CD4-positive, CD25-positive, alpha-beta regulatory T cell (primary cell): ENCODE results near the gene NOBOX. TPM values are rescaled to one million over a fixed set of nuclear protein-coding genes. Genes with fewer than 3 reads are reported as not detected.
"Not testable (repeated sequence)": the region's sequence is repeated elsewhere in the genome, so short reads cannot be mapped to it uniquely, and the experiment has no call there.

ENCODE experiments used
- ATAC-seq, 2 donors: fragments of 150-1000 bp; cut with Tn5 transposase; one replicate each; pipeline ENCODE4 v1.10.0; 2021; ENCODE audit warnings: low read depth in 2 of 2, moderate number of reproducible peaks in 2 of 2, moderate library complexity in 1 of 2
- DNase-seq, 3 donors: peaks; one replicate each; pipeline versions ENCODE4 v3.0.0 to v3.0.0-alpha.2; 2012 to 2022; ENCODE audit warnings: mixed read lengths in 1 of 3
- H3K27ac ChIP-seq: one replicate; pipeline ENCODE4 v1.7.0; 2013; ENCODE audit warnings: mild to moderate bottlenecking, low read length; ENCODE audit not compliant: insufficient read depth, poor library complexity, severe bottlenecking
- H3K27me3 ChIP-seq: one replicate; pipeline ENCODE4 v1.7.0; 2013; ENCODE audit warnings: low read length; ENCODE audit not compliant: control insufficient read depth, insufficient read depth
- H3K36me3 ChIP-seq: one replicate; pipeline ENCODE4 v1.7.0; 2013; ENCODE audit warnings: mild to moderate bottlenecking, low read length, moderate library complexity; ENCODE audit not compliant: control insufficient read depth, insufficient read depth
- H3K4me1 ChIP-seq: 2 replicates; pipeline ENCODE4 v1.7.0; 2013; ENCODE audit warnings: mild to moderate bottlenecking, low read length; ENCODE audit not compliant: insufficient read depth, control insufficient read depth, poor library complexity, severe bottlenecking
- H3K4me3 ChIP-seq: one replicate; pipeline ENCODE4 v1.7.0; 2013; ENCODE audit warnings: low read depth, mild to moderate bottlenecking, low read length, moderate library complexity
- H3K9me3 ChIP-seq, 2 experiments: 1 replicate in 1 of 2; 2 replicates in 1 of 2; pipeline ENCODE4 v1.7.0; 2013; ENCODE audit warnings: low read length in 2 of 2, mild to moderate bottlenecking in 1 of 2, moderate library complexity in 1 of 2; ENCODE audit not compliant: control insufficient read depth in 2 of 2
- H3K27ac Mint-ChIP-seq, 3 donors: one replicate each; pipeline ENCODE4 v1.8.0; 2020 to 2022; ENCODE audit warnings: mild to moderate bottlenecking in 3 of 3, mixed read lengths in 3 of 3, moderate library complexity in 2 of 3
- H3K27me3 Mint-ChIP-seq: one replicate; pipeline ENCODE4 v1.8.0; 2022; ENCODE audit warnings: mild to moderate bottlenecking, mixed read lengths
- H3K36me3 Mint-ChIP-seq: one replicate; pipeline ENCODE4 v1.8.0; 2020; ENCODE audit warnings: mixed read lengths
- H3K4me1 Mint-ChIP-seq, 4 donors: one replicate each; pipeline ENCODE4 v1.8.0; 2020 to 2022; ENCODE audit warnings: mixed read lengths in 4 of 4, mild to moderate bottlenecking in 1 of 4
- H3K4me3 Mint-ChIP-seq, 4 donors: one replicate each; pipeline ENCODE4 v1.8.0; 2020 to 2022; ENCODE audit warnings: mild to moderate bottlenecking in 4 of 4, mixed read lengths in 4 of 4, moderate library complexity in 3 of 4
- H3K9me3 Mint-ChIP-seq, 7 donors: one replicate each; pipeline ENCODE4 v1.8.0; 2020 to 2022; ENCODE audit warnings: mixed read lengths in 7 of 7, mild to moderate bottlenecking in 3 of 7, moderate library complexity in 2 of 7
- polyA plus RNA-seq, 4 donors: library from polyadenylated mRNA; unstranded; fragments of 300-500 nt; fragmentation: Illumina TruSeq; gene quantifications; one replicate each; pipeline ENCODE4 v1.2.3, GENCODE V29; 2021
- total RNA-seq: library from RNA; stranded (reverse); gene quantifications from one replicate; pipeline ENCODE4 v1.2.3, GENCODE V29; 2022

NOBOX gene
- total and polyA plus RNA-seq, 5 donors from 2014 or later: not detected

DNA sequence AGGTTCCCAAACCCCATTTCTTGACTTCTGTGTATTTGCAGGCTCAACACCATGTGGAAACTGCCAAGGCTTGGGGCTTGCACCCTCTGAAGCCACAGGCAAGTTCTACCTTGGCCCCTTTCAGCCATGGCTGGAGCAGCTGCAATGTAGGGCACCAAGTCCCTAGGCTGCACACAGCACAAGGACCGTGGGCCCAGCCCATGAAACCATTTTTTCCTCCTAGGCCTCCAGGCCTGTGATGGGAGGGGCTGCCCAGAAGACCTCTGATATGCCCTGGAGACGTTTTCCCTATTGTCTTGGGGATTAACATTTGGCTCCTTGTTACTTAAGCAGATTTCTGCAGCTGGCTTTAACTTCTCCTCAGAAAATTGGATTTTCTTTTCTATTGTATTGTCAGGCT lies 24.0 kb upstream of the NOBOX start:
- not testable (repeated sequence) for H3K36me3 ChIP-seq, H3K4me3 Mint-ChIP-seq, H3K4me1 Mint-ChIP-seq, H3K27me3 Mint-ChIP-seq, H3K27me3 ChIP-seq, H3K27ac Mint-ChIP-seq, H3K4me1 ChIP-seq, H3K9me3 ChIP-seq, ATAC-seq, H3K4me3 ChIP-seq, H3K27ac ChIP-seq, DNase-seq, H3K36me3 Mint-ChIP-seq
- peaks cover 5 to 27% (median 10%) of the 10 kb centered on the region in 7 donors for H3K9me3 Mint-ChIP-seq

DNA sequence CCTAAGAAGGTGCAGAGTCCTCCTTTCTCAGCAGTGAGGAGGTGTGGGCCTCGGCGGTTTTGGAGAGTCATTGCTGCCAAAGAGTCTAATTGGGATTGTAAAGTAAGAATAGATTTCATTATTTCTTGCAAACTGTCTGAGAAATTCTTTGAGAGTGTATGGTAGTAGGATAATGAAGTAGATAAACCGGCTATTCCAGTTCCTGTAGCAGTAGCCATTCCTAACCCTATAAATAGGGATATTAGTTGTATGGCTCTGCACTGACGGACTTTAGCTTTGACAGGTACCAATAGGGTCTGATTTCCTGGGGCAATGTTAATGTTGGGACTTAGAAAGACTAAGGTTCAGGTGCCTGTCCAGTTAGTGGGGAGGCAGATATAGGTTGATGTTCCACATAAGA lies 15.4 kb upstream of the NOBOX start:
- not testable (repeated sequence) for ATAC-seq, H3K4me3 Mint-ChIP-seq, H3K4me3 ChIP-seq, H3K27ac Mint-ChIP-seq, H3K9me3 Mint-ChIP-seq, H3K4me1 ChIP-seq, H3K36me3 ChIP-seq, H3K27me3 ChIP-seq, H3K36me3 Mint-ChIP-seq, H3K4me1 Mint-ChIP-seq, DNase-seq, H3K27ac ChIP-seq, H3K9me3 ChIP-seq
- H3K27me3 Mint-ChIP-seq: peaks cover 26% of the 10 kb centered on the region

DNA sequence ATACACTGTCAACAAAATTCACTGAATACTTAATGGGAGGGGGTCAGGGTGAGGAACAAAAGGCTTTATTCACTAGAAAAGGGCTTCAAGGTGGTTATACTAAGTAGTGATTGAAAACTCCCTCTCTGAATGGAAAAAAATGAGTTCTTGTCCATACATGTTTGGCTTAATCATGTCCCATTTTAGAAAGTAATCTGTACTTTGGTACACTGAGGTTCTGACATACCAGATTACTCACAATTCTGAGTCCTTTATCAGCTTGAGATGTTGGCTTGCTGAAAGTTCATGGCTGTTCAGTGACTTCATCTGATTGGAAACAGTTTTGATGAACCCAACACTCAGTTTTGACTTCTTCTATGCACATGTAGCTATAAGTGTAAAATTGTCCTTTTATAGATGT lies 12.8 kb upstream of the NOBOX start:
- H3K9me3 Mint-ChIP-seq: peaks cover 0 to 4% (median 1%) of the 10 kb centered on the region in 7 donors
- H3K36me3 ChIP-seq: no peaks in the 10 kb centered on the region
- ATAC-seq (no peak), DNase-seq (no peak)
- no peak overlapping the region for H3K27ac ChIP-seq
- H3K4me3 Mint-ChIP-seq: no peak overlapping the region
- no peak overlapping the region for H3K4me3 ChIP-seq
- H3K27me3 Mint-ChIP-seq: peaks cover 27% of the 10 kb centered on the region
- no peaks in the 10 kb centered on the region for H3K36me3 Mint-ChIP-seq
- H3K4me1 Mint-ChIP-seq: no peaks in the 10 kb centered on the region
- no peaks in the 10 kb centered on the region for H3K9me3 ChIP-seq
- peaks cover 4% of the 10 kb centered on the region for H3K27me3 ChIP-seq
- no peak overlapping the region for H3K27ac Mint-ChIP-seq
- no peaks in the 10 kb centered on the region for H3K4me1 ChIP-seq

DNA sequence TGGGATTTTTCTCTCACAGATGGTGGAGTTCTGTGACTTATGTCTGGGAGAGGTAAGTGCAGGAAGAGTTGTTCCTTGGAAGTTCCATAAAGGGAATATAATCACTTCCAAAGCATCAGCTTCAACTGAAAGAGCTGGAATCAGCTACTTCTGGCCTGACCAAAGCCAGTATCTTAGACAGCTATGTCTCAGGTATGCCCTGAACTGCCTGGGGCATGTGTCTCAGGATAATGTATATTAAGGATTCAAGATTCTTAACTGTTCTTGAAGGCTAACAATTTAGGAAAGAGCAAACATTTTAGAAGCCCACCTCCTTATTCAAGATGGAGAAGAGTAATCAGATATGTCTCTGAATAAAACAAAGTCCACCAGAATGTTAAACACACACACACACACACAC lies 12.4 kb upstream of the NOBOX start:
- peaks cover 0 to 4% (median 1%) of the 10 kb centered on the region in 7 donors for H3K9me3 Mint-ChIP-seq
- no peak for ATAC-seq
- no peak overlapping the region for H3K4me3 Mint-ChIP-seq
- Histone ChIP-seq H3K36me3 (no peaks in the 10 kb centered on the region), H3K9me3 (no peaks in the 10 kb centered on the region), H3K27ac (no peak overlapping the region), H3K4me1 (no peaks in the 10 kb centered on the region), H3K27me3 (peaks cover 4% of the 10 kb centered on the region), H3K4me3 (no peak overlapping the region)
- H3K4me1 Mint-ChIP-seq: no peaks in the 10 kb centered on the region
- H3K36me3 Mint-ChIP-seq: no peaks in the 10 kb centered on the region
- H3K27me3 Mint-ChIP-seq: peaks cover 28% of the 10 kb centered on the region
- no peak for DNase-seq
- no peak overlapping the region for H3K27ac Mint-ChIP-seq

DNA sequence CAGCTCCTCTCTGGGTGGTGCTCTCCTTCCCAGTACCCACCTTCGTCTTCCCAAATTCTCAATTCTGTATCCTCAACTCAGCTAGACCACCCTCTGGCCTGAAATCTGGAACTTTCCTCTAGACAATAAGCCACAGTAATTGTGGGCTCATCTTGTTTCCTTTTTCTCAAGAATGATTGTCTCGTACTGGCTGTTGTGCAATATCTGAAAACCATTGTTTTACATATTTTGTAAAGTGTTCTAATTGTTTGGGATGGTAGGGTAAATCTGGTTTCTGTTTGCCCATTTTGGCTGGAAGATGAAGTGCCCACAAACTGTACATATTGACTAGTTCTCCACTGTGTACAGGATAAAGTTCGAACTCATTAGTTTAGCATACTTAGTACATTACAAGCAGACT lies 11.3 kb upstream of the NOBOX start:
- Mint-ChIP-seq H3K9me3 (peaks cover 0 to 4% (median 1%) of the 10 kb centered on the region in 7 donors), H3K4me3 (no peak overlapping the region), H3K27ac (no peak overlapping the region), H3K4me1 (no peaks in the 10 kb centered on the region), H3K27me3 (peaks cover 36% of the 10 kb centered on the region), H3K36me3 (no peaks in the 10 kb centered on the region)
- H3K36me3 ChIP-seq: no peaks in the 10 kb centered on the region
- DNase-seq (no peak), ATAC-seq (no peak)
- no peak overlapping the region for H3K27ac ChIP-seq
- no peaks in the 10 kb centered on the region for H3K9me3 ChIP-seq
- H3K4me1 ChIP-seq: no peaks in the 10 kb centered on the region
- no peak overlapping the region for H3K4me3 ChIP-seq
- peaks cover 4% of the 10 kb centered on the region for H3K27me3 ChIP-seq

DNA sequence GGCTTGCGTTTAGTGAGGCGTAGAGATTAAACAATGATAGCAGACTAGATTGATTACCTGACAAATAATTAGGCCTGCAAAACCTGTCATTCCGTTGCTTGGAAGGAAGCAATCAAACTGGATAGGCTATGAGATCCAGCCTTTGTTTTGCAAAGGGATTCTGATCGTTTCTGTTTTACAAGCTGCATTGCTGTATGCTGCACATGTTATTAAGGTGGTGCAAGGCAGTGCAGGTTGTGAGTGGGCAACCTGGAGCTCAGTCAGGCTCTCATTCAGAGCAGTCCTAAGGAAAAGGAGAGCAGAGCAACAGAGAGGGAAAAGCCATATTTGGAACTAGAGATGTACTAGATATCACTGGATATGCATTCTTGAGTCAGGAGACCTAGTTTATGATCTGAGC lies 6.9 kb upstream of the NOBOX start:
- H3K36me3 Mint-ChIP-seq: no peaks in the 10 kb centered on the region
- H3K4me3 Mint-ChIP-seq: no peak overlapping the region
- peak overlapping the region in 1 of 3 donors; percentile 10 for H3K27ac Mint-ChIP-seq
- Histone ChIP-seq H3K36me3 (no peaks in the 10 kb centered on the region), H3K9me3 (no peaks in the 10 kb centered on the region), H3K27me3 (peaks cover 3% of the 10 kb centered on the region), H3K27ac (no peak overlapping the region), H3K4me3 (no peak overlapping the region), H3K4me1 (no peaks in the 10 kb centered on the region)
- H3K4me1 Mint-ChIP-seq: peaks cover 0 to 2% (median 0%) of the 10 kb centered on the region in 4 donors
- peaks cover 29% of the 10 kb centered on the region for H3K27me3 Mint-ChIP-seq
- ATAC-seq: no peak
- no peak for DNase-seq
- H3K9me3 Mint-ChIP-seq: peaks cover 0 to 1% (median 0%) of the 10 kb centered on the region in 7 donors

DNA sequence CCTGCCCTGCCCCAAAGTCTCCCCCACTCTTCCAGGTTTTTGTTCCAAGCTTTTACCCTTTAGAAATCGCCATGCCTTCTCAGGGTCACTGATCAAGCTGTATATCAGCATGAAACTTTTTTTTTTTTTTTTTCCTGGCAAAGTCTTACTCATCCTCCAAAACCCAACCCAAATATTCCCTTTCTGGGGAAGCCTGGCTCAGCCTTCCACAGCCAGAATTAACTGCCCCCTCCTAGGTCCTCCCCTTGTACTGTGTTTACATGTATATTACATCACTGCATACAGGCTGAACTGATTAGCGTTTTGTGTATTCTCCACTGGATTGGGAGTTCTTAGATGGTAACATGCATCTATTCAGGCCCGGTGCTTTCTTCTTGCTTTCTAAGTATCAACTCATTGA lies 4.6 kb upstream of the NOBOX start:
- Histone ChIP-seq H3K27me3 (no peaks in the 10 kb centered on the region), H3K9me3 (no peaks in the 10 kb centered on the region), H3K27ac (no peak overlapping the region), H3K4me1 (no peaks in the 10 kb centered on the region), H3K36me3 (no peaks in the 10 kb centered on the region), H3K4me3 (no peak overlapping the region)
- H3K9me3 Mint-ChIP-seq: no peaks in the 10 kb centered on the region
- H3K4me1 Mint-ChIP-seq: peaks cover 0 to 2% (median 0%) of the 10 kb centered on the region in 4 donors
- H3K27ac Mint-ChIP-seq: peak overlapping the region in 1 of 3 donors; percentile 22
- DNase-seq (no peak), ATAC-seq (no peak)
- no peaks in the 10 kb centered on the region for H3K36me3 Mint-ChIP-seq
- no peak overlapping the region for H3K4me3 Mint-ChIP-seq
- H3K27me3 Mint-ChIP-seq: peaks cover 25% of the 10 kb centered on the region

DNA sequence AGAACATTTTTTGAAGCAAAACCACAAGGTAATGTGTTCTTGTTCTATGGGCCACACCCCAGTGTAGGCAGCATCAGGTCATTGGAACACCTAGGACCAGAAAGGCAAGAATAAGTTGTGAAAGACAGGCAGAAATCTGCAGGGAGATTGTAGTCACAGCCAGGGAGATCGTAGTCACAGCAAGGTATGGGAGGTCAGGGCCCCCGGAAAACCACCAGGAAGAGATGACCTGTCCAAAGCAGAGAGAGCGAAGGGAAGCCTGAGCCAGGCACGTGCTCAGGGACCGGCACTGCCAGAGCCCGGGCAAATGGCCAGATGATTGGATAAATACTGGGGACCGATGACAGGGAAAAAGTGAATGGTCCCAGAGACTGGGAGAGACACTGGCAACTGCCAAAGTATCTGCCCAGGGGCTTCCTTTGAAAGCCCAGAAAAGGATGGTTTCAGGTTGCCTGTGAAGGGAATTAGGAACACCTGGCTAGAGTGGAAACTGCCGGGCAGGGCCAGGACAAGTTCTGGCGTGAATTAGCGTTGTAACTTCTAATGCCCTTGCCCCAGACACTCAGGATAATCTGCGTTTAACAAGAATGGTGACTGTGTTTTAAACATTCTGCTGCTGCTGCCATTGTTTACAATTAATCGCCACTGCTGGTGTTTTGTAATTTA lies 3.9 kb upstream of the NOBOX start:
- Histone ChIP-seq H3K4me3 (no peak overlapping the region), H3K4me1 (no peaks in the 10 kb centered on the region), H3K27me3 (no peaks in the 10 kb centered on the region), H3K9me3 (no peaks in the 10 kb centered on the region), H3K36me3 (no peaks in the 10 kb centered on the region), H3K27ac (no peak overlapping the region)
- Mint-ChIP-seq H3K27me3 (peaks cover 25% of the 10 kb centered on the region), H3K9me3 (no peaks in the 10 kb centered on the region), H3K36me3 (no peaks in the 10 kb centered on the region), H3K27ac (peak overlapping the region in 1 of 3 donors; percentile 61), H3K4me3 (no peak overlapping the region), H3K4me1 (peaks cover 0 to 2% (median 0%) of the 10 kb centered on the region in 4 donors)
- ATAC-seq (no peak), DNase-seq (no peak)
